ENCODE measurements around the gene ARL6IP6. TPM values are rescaled to one million over a fixed set of nuclear protein-coding genes. Genes with fewer than 3 reads are reported as not detected.
A peak's percentile ranks its signal among the peaks of the same experiment; 100 is the strongest.

The ARL6IP6 gene
- total and polyA plus RNA-seq, 12 donors = 4.1 to 8.1 (median 6.8) TPM

GRCh38 chr2:152715112-152715511 is 3.3 kb upstream of the ARL6IP6 start:
- H3K27me3 ChIP-seq = no peaks in the 10 kb centered on the region
- peaks cover 0 to 54% (median 9%) of the 10 kb centered on the region in 9 donors for H3K36me3 ChIP-seq
- H3K27ac ChIP-seq = no peak overlapping the region
- TF ChIP-seq, protein P1, sequence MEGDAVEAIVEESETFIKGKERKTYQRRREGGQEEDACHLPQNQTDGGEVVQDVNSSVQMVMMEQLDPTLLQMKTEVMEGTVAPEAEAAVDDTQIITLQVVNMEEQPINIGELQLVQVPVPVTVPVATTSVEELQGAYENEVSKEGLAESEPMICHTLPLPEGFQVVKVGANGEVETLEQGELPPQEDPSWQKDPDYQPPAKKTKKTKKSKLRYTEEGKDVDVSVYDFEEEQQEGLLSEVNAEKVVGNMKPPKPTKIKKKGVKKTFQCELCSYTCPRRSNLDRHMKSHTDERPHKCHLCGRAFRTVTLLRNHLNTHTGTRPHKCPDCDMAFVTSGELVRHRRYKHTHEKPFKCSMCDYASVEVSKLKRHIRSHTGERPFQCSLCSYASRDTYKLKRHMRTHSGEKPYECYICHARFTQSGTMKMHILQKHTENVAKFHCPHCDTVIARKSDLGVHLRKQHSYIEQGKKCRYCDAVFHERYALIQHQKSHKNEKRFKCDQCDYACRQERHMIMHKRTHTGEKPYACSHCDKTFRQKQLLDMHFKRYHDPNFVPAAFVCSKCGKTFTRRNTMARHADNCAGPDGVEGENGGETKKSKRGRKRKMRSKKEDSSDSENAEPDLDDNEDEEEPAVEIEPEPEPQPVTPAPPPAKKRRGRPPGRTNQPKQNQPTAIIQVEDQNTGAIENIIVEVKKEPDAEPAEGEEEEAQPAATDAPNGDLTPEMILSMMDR (IDR thresholded peaks at IDR 0.05) = no peak
- ATAC-seq (no peak), DNase-seq (no peak)
- H3K9me3 ChIP-seq = no peaks in the 10 kb centered on the region
- peaks cover 0 to 40% (median 32%) of the 10 kb centered on the region in 9 donors for H3K4me1 ChIP-seq
- WGBS, 2 donors = 79 to 90% methylated on average over 1 of the region's 1 CpG
- H3K4me3 ChIP-seq = no peak overlapping the region
- intact Hi-C loops (cut with DNase I) = loop anchor here in 2 of 10 donors (5.0 kb wide), 1 partner anchor 538 kb away; the partner anchor contains the start of gene STAM2 (in 2 of the 2)

GRCh38 chr2:152715854-152716428 is 2.5 kb upstream of the ARL6IP6 start:
- ATAC-seq (no peak), DNase-seq (no peak)
- Histone ChIP-seq H3K27me3 (no peaks in the 10 kb centered on the region), H3K9me3 (no peaks in the 10 kb centered on the region), H3K27ac (peak overlapping the region in 1 of 10 donors; percentile 98), H3K4me1 (peaks cover 0 to 48% (median 37%) of the 10 kb centered on the region in 9 donors), H3K36me3 (peaks cover 0 to 52% (median 9%) of the 10 kb centered on the region in 9 donors), H3K4me3 (peak overlapping the region; percentile 60 to 97 (median 88))
- intact Hi-C loops (cut with DNase I) = loop anchor here in 2 of 10 donors (5.0 kb wide), 1 partner anchor 539 kb away; the partner anchor contains the start of gene STAM2 (in 2 of the 2)
- 26 to 28% methylated on average over 8 of the region's 8 CpGs for WGBS, 2 donors
- TF ChIP-seq, protein P1 (IDR thresholded peaks at IDR 0.05) = peak in 3 of 9 donors; percentile 19 to 27 (median 22)

- ATAC-seq = no peak
- no peaks in the 10 kb centered on the region for H3K9me3 ChIP-seq
- DNase-seq = peak in 1 of 2 donors; percentile 14
- peak overlapping the region; percentile 60 to 97 (median 88) for H3K4me3 ChIP-seq
- H3K27me3 ChIP-seq = no peaks in the 10 kb centered on the region
- peak overlapping the region; percentile 14 to 99 (median 98) for H3K27ac ChIP-seq
- intact Hi-C loops (cut with DNase I) = loop anchor here in 2 of 10 donors (5.0 kb wide), 1 partner anchor 540 kb away; the partner anchor contains the start of gene STAM2 (in 2 of the 2)
- 0 to 1% methylated on average over 13 of the region's 13 CpGs for WGBS, 2 donors
- H3K36me3 ChIP-seq = peaks cover 0 to 51% (median 9%) of the 10 kb centered on the region in 9 donors
- peaks cover 0 to 57% (median 37%) of the 10 kb centered on the region in 9 donors for H3K4me1 ChIP-seq
- TF ChIP-seq, protein P1 (IDR thresholded peaks at IDR 0.05) = no peak
Measured at GRCh38 chr2:152716805-152717227, 1.6 kb upstream of the ARL6IP6 start.

DNA sequence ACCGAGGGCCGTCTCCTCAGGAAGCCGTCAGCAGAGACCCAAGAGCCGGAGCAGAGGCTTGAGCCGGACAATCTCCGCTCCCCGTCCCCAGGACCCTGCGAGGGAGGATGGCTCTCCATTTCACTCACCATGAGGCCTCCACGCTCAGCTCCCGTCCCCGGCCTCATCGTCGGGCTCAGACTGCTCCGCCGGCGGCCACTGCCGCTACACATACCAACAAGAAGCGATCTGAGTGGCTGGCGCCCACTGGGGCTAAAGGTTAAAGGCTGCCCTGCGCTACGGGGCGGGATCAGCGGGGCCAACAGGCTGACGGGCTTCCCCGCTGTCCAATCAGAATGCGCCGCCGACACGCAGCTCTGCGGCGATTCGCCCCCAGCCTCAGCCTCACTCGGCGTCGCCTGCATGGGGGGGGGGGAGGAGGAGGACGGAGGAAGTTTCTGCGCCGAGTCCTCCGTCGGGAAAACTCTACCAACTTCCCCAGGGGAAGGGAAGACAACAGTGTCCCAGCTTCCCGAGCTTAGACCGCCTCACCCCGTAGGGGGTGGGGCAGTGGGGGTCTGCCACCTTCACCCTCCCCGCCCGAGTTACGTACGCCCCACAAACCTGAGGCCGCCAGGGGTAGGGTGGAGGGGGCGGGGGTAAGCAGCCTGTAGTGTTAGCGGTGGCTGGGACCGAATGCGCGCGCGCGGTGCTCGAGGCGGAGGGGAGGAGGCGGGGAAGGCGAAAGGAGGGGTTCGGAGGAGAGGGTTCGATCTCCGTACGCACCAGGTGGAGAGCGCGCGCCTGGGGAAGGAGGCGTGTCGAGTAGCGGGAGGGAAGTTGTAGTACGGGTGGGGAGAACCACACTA is 968 bp upstream of the ARL6IP6 start, which contains the start of gene PRPF40A:
Gene PRPF40A (minus strand): TSS at position 234 of the 848 bp plus-strand sequence. CDS start 22 bp downstream, at position 212.
- TF ChIP-seq, protein P1 (IDR thresholded peaks at IDR 0.05) = peak in 1 of 9 donors; percentile 6
- peaks cover 0 to 57% (median 37%) of the 10 kb centered on the region in 9 donors for H3K4me1 ChIP-seq
- H3K9me3 ChIP-seq = no peaks in the 10 kb centered on the region
- WGBS, 2 donors = 0 to 1% methylated on average over 69 to 71 of the region's 71 CpGs
- intact Hi-C loops (cut with DNase I) = loop anchor here in 2 of 10 donors (5.0 kb wide), 1 partner anchor 540 kb away; the partner anchor contains the start of gene STAM2 (in 2 of the 2)
- peaks cover 0 to 46% (median 9%) of the 10 kb centered on the region in 9 donors for H3K36me3 ChIP-seq
- ATAC-seq (peak; percentile 94 to 97 (median 96)), DNase-seq (peak; percentile 99)
- no peaks in the 10 kb centered on the region for H3K27me3 ChIP-seq
- peak within 1 kb of the TSS; percentile 86 to 99 (median 98) for H3K27ac ChIP-seq
- H3K4me3 ChIP-seq = peak within 1 kb of the TSS; percentile 60 to 97 (median 88)

Measured in heart right ventricle (tissue), 16 donors.